ENCODE measurements around the gene PRKACA. TPM values are rescaled to one million over a fixed set of nuclear protein-coding genes. Genes with fewer than 3 reads are reported as not detected.
"Not testable (repeated sequence)": the region's sequence is repeated elsewhere in the genome, so short reads cannot be mapped to it uniquely, and the experiment has no call there.

Gene PRKACA
- total RNA-seq, 1 experiment from 2014 or later, result 37.7 TPM

DNA sequence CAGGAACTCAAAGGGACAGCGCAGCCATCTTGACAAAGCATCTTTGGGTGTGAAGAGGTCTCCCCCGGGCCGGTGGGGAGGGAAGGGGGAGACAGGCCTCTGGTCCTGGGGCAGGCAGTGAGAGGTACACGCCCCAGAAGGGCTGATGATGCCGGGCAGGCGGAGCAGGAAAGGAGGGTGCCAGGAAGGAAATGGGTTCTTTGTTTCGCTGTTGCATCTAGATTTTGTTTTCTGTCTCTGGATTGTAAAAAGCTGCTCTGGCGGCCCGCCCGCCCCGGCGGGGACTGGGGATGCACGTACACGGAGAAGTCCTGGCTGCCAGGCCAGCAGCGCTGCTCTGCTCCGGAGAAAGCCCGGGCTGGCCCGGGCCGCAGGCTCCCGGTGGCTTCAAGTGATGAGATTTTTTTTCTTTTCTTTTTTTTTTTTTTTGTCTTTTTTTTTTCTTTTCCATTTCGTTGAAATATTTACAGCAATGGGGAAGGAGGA is 32.0 kb upstream of the PRKACA start:
- in situ Hi-C loops (cut with HindIII; ENCODE audit: low sequenced_read_pairs), result no loop called here
- DNase-seq (ENCODE audit: low spot score), result peak; percentile 59

DNA sequence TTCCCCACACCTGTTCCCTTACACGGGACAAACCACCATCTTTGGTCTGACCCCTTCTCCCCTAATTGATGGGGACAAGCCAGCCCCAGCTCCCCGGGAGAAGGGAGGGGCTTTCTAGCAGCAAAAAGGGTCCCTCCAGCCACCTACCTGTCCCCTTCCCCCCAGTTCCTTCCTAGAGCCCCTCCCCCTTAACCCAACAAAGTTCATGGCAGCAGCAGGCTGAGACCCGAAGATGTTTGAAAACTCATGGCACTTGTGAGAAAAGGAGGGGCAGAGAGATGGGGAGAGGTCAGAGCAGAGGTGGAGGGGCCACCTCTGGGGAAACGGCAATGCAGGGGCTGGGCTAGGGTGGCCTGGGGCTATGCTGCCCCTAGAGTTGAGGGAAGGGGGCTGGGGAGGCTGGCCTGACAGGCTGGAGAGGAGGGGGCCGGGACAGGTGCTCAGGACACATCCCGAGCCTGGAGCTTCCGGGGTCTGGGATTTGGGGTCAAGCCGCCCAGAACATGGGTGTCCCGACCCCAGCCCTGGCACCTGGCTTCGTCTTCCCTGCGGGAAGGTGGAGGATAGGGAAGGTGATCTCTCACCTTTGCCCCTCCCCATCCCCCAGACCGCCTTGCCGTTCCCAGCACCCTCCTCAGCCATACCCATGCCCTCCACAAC is 31.3 kb upstream of the PRKACA start:
- in situ Hi-C loops (cut with HindIII; ENCODE audit: low sequenced_read_pairs), result no loop called here
- no peak for DNase-seq (ENCODE audit: low spot score)

DNA sequence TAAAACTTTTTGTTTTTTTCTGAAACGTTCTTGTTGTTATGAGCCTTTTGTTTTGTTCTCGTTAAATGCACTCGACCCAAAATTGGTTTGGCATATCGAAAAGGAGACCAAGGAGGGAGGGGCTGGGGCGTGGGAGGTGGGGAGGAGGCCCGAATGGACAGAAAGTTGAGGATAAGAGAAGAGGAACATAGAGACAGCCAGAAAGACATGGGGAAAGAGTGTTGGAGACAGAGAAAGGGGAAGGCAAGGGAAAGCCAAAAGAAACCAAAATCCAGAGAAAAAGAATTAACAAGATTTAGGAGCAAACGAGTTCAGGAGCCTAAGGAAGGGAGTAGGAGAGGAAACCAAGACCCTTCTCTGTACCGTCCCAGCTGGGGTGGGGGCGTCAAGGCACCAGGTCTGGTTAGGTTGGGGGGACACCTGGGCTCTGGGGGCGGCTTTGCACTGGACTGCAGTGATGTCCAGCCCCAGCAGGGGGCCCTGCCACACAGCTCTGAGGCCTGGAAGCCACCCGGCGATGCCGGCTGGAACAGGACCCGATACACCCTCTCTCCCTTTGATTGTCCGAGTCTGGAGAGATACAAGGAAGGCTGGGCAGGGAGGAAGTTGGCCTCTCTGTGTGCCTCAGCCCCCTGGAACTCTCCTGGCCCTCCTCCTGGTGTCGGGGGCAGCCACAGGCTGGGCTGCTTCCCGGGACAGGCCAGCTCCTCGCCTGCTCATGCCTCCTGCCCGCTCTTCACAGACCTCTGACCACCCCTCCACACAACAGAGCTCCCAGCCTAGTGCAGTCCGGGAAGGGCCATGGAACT is 30.4 kb upstream of the PRKACA start:
- DNase-seq (ENCODE audit: low spot score), result peak; percentile 68
- in situ Hi-C loops (cut with HindIII; ENCODE audit: low sequenced_read_pairs), result no loop called here

DNA sequence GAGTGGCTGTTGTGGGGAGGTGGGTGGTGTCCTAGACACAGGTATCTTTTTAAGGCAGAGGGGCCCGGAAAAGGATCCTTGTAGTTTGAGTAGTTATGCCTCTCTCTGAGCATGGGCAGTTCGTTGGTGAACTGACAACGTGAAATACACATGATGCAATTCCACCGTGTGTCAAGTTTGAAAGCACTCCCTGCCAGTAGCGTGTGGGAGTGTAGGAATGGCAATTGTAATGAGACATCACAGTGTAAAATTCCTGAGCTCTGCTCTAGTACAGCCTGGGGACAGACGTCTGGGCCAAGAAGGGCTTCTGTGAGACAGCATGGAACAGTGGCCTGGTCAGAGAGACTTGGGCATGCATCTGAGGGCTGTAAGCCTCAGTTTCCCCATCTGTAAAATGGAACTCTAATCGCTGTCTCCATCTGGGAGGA is 29.2 kb upstream of the PRKACA start:
- no peak for DNase-seq (ENCODE audit: low spot score)
- in situ Hi-C loops (cut with HindIII; ENCODE audit: low sequenced_read_pairs), result no loop called here

DNA sequence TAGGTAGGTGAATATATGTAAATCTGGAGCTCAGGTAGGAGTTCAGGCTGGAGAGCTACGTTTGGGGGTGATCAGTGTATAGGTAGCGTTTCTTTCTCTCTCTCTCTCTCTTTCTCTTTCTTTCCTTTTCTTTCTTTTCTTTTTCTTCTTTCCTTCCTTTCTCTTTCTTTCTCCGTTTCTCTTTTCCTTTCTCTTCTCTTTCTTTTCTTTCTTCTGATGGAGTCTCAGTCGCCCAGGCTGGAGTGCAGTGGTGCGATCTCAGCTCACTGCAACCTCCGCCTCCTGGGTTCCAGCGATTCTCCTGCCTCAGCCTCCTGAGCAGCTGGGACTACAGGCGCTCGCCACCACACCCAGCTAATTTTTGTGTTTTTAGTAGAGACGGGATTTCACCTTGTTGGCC is 28.6 kb upstream of the PRKACA start:
- DNase-seq (ENCODE audit: low spot score); in situ Hi-C loops (cut with HindIII; ENCODE audit: low sequenced_read_pairs): not testable (repeated sequence)

DNA sequence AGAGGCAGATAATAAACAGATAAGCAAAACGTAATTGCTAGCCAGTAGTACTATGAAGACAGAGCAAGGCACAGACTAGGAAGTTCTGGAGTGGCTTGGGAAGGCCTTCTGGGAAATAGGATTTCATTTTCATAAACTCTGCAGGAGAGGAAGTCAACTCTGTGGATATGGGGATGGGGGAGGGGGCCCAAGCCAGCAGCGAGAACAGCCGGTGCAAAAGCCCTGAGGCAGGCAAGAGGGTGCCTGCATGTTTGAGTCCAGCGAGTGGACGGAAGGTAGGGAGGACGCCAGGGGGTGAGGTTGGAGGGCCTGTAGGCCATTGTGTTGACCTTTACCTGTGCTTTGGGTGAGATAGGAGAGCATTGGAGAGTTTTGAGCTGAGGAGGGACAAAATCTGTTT is 27.8 kb upstream of the PRKACA start:
- in situ Hi-C loops (cut with HindIII; ENCODE audit: low sequenced_read_pairs), result no loop called here
- no peak for DNase-seq (ENCODE audit: low spot score)

DNA sequence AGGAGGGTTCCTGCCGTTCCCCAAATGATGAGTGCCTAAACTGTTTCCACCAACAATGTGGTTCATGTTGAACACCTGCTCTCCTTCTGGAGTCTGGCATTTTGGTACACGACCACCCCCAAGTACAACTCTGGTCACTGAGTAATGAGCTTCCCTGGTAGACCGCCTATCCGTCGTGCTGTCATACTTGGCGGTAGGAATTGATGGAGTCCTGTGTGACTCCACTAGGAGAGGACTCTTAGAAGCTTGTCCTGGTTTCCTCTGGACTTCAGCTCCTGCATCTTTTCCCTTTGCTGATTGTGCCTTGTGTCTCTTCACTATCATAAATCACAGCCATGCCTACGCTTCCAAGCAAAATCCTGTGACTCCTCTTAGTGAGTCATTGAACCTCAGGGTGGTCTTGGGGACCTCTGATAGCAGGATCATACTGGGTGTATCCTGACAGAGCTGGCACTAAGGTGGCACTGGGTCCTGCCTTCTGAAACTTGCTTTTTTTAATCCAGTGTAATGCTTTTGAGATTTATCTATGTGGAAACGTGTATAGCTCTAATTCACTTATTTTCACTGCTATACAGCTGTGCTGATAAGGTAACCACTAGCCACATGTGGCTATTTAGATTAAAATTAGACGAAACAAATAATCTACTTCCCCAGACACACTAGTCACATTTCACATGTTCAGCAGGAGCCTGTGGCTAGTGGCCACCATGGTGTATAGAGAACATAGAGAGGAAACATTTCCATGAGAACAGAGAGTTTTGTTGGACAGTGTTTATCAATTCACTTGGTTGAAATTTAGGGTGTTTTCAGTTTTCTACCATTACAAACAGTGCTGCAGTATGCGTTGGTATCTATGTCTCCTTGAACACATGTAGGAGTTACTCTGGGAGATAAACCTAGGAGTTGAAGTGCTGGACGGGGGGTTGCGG is 25.0 kb upstream of the PRKACA start:
- in situ Hi-C loops (cut with HindIII; ENCODE audit: low sequenced_read_pairs), result no loop called here
- no peak for DNase-seq (ENCODE audit: low spot score)

DNA sequence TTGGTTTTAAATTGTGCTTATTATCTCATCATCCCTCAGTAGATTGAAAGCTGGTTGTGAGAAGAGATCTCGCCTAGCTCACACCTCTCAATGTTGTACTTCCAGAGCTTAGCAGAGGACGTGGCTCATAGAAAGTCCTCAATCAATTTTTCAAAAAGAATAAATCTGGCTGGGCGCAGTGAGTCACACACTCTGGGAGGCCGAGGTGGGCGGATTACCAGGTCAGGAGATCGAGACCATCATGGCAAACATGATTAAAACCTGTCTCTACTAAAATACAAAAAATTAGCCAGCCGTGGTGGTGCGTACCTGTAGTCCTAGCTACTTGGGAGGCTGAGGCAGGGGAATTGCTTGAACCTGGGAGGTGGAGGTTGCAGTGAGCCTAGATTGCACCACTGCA is 23.5 kb upstream of the PRKACA start:
- in situ Hi-C loops (cut with HindIII; ENCODE audit: low sequenced_read_pairs), result no loop called here
- no peak for DNase-seq (ENCODE audit: low spot score)

DNA sequence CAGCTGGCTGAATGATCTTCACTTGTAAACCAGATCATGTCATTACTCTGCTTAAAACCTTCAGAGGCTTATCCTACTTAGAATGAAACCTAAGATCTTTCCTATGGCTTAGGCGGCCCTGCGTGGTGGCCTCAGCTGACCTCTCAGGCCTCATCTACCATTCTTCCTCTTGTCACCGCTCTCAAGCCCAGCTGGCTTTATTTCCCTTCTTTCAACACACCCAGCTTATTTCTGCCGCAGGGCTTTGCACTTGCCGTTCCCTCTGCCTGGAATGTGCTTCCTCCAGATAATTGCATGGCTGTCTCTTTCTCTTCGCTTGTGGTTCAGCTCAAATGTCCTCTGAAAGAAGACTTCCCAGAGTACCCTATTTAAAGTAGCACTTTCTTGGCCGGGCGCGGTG is 22.4 kb upstream of the PRKACA start:
- in situ Hi-C loops (cut with HindIII; ENCODE audit: low sequenced_read_pairs), result no loop called here
- no peak for DNase-seq (ENCODE audit: low spot score)

DNA sequence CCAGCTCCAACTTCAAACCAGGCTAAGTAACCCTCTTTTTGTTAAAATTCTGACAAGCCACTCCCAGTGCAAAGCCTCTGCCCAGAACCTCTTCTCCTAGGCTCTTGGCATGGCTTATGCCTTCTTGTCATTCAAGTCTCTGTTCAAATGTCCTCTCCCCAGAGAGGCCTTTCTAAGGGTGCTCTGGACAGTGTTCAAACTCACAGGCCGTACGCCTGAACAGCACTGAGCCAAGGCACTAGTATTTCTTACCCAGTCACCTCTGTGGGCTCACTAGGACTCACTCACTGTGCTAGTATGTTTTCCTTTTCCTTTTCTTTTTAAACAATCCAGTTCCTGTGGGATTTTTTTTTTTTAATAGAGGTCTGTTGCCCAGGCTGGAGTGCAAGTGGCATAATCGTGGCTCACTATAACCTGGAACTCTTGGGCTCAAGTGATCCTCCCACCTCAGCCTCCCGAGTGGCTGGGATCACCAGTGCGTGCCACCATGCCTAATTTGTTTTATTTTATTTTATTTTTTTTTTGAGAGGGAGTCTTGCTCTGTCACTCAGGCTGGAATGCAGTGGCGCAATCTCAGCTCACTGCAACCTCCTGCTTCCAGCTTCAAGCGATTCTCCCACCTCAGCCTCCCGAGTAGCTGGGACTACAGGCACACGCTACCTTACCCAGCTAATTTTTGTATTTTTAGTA is 21.2 kb upstream of the PRKACA start:
- in situ Hi-C loops (cut with HindIII; ENCODE audit: low sequenced_read_pairs), result no loop called here
- no peak for DNase-seq (ENCODE audit: low spot score)

DNA sequence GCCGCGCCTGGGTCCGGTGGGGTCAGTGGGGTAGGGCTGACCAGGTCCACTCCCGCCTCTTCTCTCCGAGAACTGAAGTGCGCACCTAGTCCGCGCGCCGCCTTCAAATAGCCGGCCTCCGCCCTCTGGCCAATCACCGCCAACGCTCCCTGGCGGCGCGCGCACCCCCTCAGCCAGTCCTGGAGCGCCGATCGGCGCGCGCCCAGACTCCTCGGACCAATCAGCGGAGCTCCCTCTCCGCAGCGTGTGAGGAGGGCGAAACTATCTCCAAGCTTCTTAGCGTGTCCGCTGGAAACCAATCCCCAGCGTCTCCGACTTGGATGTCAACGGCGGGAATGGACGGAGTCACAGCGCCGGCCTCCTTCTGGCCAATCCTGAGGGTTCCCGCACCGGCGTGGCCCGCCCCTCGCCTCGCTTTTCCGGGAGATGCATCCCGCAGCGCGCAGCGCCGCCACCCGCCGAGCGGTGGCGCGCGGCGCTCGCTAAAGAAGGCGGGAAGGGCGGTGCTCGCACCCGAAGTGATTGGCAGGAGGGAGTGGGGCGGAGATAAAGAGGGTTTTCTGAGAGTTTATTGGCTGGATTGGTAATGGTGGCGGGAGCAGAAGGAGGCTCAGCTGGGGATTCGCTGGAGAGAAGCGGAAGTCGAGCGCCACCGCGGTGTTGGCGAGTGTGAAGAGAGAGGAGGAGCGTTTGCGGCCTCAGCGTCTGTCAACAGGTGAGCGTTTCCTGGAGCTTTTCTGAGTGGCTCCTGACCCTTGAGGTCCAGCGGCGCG is 19.1 kb upstream of the PRKACA start, which contains the start of gene ASF1B:
Gene ASF1B (minus strand): TSS at position 81 of the 773 bp plus-strand sequence. CDS start 133 bp downstream, outside the sequence.
- in situ Hi-C loops (cut with HindIII; ENCODE audit: low sequenced_read_pairs), result no loop called here
- DNase-seq (ENCODE audit: low spot score), result peak; percentile 100

DNA sequence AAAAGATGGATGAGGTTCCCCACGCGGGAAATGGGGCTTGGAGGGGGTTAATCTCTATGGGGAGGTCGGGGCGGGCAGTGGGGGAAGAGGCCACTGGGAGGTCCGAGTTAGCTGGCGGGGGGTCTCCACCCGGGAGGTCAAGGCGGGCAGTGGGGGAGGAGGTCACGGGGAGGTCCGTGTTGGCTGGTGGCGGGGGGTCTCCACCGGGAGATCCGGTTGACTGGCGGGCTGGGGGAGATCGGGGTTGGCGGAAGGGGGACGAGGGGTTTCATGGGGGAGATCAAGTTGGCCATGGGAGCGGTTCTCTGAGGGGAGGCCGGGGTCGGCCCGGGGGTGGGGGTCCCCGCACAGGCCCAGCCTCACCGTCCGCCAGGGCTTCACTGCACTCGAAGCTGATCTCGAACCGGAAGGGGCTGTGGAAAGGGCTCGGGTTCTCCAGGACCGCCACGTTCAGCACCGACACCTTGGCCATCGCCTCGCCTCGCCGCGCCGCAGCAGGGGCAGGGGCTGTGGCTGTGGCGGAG is 18.5 kb upstream of the PRKACA start:
- DNase-seq (ENCODE audit: low spot score), result no peak
- in situ Hi-C loops (cut with HindIII; ENCODE audit: low sequenced_read_pairs), result no loop called here

DNA sequence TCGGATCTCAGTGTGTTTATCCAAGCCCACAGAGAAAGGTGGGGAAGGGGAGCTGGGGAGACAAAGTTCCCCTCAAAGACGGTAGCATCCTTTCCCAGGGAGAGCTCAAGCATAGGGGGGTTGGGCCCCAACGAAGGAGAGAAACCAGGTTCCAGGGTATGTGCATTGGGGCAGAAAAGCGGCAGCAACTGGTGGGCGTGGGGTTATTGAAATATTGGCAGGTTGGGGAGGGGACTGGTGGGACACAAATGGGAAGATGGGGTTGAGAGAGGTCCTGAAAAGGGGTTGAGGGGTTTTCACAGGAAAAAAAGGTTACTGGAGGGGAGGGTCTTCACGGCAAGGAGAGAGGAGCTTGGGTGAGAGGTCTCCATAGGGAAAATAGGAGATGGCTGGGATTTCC is 17.8 kb upstream of the PRKACA start:
- in situ Hi-C loops (cut with HindIII; ENCODE audit: low sequenced_read_pairs), result no loop called here
- no peak for DNase-seq (ENCODE audit: low spot score)

DNA sequence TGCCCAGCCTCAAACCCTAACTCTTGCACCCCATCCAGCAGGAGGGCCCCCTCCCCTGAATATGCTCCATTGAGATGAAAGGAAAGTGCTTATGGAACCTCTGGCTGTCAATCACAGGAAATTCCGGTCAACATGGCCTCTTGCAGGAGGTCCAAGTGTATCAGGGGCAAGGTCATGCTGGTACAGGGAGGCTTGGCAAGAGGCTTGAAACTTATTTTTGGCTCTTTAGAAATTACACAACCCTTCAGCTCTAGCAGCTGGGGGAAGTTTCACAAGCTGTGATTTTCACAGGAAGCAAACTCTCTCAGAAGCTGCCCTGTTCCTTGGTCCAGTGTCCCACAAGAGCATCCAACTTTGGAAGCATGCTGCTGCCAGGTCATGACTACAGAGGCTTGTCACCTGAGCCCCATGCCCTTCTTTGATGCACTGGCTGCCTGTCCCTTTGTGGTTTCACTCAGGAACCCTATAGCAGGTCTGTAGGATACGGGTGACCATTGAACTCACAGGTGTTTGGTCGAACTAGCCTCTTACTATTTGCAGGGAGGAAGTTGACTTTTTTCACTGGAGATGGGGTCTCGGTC is 10.5 kb upstream of the PRKACA start:
- no peak for DNase-seq (ENCODE audit: low spot score)
- in situ Hi-C loops (cut with HindIII; ENCODE audit: low sequenced_read_pairs), result no loop called here

DNA sequence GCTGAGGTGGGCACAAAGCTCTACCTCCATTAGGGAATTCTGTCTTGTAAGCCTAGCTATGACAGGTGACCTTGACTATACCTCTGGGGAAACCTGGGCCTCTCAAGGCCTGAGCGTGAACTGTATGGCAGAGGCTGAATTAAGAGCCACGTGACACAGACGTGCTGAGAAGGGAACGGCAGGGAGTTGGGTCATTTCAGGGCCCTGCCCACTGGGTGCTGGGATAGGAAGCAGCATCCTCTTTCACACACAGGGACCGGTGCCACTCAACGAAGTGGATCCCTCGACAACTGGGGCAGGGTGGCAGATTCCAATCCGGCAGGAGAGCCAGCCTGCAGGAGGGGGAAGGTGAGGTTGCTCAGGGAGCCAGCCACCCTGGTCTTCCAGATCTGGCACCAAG is 9.6 kb upstream of the PRKACA start:
- in situ Hi-C loops (cut with HindIII; ENCODE audit: low sequenced_read_pairs), result no loop called here

DNA sequence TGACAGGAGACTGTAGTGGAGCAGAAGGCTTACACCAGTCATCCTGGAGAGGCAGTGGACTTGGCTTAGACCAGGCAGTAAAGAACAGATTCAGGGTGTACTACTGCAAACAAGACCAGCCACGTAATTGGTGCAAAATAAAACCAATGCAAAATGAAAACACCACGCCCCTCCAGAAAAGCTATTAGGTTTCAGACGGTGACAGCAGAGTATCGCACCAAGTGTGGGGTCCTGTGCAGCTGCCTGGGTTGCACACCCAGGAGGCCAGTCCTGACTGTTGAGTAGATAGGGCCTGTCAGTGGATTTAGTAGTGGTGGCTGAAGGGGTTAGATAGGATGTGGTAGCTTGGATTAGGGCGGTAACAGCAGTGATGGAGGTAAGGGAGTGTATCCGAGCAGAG is 5.4 kb upstream of the PRKACA start:
- no peak for DNase-seq (ENCODE audit: low spot score)
- in situ Hi-C loops (cut with HindIII; ENCODE audit: low sequenced_read_pairs), result no loop called here

More for the DNA sequence above, 9.6 kb upstream of the PRKACA start:
- DNase-seq (ENCODE audit: low spot score), result no peak

DNA sequence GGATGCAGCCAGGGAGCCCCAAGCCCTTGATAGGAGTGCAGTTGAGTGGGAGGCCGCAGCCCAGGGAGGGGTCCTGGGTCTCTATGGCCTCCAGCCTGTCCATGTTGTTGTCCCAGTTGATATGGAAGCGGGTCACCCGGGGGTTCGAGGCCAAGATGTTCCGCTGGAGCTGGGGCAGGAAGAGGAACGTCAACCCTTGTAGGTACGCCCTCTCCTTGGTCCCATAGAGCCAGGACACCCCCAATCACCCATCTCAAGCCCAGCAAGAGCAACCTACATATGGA is 2.9 kb upstream of the PRKACA start:
- DNase-seq (ENCODE audit: low spot score), result no peak
- in situ Hi-C loops (cut with HindIII; ENCODE audit: low sequenced_read_pairs), result no loop called here
